Measurements from ENCODE around the gene CDH20.

- TF ChIP-seq CTCF (IDR thresholded peaks at IDR 0.05; ENCODE audit: low read depth, low read length, poor library complexity, severe bottlenecking) (no peak), EZH2phosphoT487 (IDR thresholded peaks at IDR 0.05; ENCODE audit: borderline replicate concordance, low read length) (no peak)
Measured at GRCh38 chr18:61414086-61414485, 80.9 kb downstream of the CDH20 start.

Measured in DOHH2 (cell line).